DND-41 (cell line): ENCODE data around the gene GPR152.

ENCODE experiments used
- EZH2 ChIP-seq: IDR thresholded peaks from 3 replicates; pipeline ENCODE4 v1.6.1; 2012; ENCODE audit warnings: borderline replicate concordance, low read depth, mild to moderate bottlenecking, moderate library complexity, low read length, inconsistent platforms; ENCODE audit not compliant: severe bottlenecking
- TF ChIP-seq, protein P1 (sequence below): IDR thresholded peaks from 2 replicates; pipeline ENCODE4 v1.5.1; 2012; ENCODE audit warnings: borderline replicate concordance, low read length, moderate library complexity, mild to moderate bottlenecking; ENCODE audit not compliant: poor library complexity, severe bottlenecking; ENCODE audit errors: extremely low read depth

DNA sequence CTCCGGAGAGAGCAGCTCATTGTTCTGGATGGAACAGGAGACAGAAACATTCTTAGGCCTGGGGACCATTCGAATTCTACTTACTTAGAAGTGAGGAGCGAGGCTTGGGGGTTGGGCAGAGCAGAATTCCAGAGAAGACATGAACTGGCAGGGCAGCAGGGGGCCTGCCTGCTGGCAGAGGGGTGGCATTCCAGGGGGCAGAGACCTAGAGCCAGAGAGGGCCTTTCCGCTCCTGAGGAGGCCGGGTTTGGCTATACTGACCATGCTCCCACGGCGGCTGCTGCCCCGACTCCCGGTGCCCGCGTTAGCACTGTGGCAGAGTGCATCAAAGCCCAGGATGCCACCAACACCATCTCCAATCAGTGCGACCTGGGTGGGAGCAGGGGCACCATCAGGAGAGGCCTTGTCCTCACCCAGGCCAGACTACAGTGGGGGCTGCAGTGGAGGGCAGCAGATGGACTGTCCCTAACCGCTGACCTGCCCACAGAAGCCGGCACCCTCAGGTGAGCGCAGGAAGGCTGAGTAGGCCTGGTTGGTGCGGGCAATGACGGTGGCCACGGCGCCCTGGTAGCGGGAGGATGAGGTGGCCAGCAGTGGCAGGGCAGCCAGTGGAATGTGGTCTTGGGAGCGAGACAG is 45.2 kb upstream of the GPR152 start:
- TF ChIP-seq, protein P1, sequence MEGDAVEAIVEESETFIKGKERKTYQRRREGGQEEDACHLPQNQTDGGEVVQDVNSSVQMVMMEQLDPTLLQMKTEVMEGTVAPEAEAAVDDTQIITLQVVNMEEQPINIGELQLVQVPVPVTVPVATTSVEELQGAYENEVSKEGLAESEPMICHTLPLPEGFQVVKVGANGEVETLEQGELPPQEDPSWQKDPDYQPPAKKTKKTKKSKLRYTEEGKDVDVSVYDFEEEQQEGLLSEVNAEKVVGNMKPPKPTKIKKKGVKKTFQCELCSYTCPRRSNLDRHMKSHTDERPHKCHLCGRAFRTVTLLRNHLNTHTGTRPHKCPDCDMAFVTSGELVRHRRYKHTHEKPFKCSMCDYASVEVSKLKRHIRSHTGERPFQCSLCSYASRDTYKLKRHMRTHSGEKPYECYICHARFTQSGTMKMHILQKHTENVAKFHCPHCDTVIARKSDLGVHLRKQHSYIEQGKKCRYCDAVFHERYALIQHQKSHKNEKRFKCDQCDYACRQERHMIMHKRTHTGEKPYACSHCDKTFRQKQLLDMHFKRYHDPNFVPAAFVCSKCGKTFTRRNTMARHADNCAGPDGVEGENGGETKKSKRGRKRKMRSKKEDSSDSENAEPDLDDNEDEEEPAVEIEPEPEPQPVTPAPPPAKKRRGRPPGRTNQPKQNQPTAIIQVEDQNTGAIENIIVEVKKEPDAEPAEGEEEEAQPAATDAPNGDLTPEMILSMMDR, result no peak
- no peak for TF ChIP-seq EZH2
